DMS79 treated with DMSO at 0.1 percent for 48 hours (cell line): ENCODE results near the gene ADISSP.

Experiments
- DNase-seq: peaks from one replicate; lab custom pipeline; 2025; lab: John Stamatoyannopoulos, UW

ADISSP gene

DNA sequence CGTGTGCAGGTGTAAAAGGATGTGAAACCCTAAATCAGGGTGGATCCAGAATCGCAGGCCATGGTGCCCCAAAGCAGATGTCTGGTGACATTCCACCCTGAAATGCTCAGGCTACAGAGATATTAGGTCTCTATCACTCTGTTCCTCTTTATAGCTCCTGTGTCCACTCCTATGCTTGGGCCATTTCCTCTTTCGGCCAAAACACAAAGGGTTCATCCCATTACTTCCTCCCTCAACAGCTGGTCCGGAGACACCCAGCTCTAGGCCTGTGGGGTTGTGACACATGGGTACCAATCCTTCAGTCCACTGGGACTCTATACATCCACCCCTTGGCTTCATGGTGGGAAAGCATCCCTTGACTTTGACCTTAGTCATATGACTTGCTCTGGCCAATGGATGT is 53.5 kb downstream of the ADISSP start:
- no peak for DNase-seq

GRCh38 chr20:3712279-3712873 is 55.2 kb downstream of the ADISSP start, which contains the start of gene SIGLEC1:
TSS of gene SIGLEC1 (minus strand) at chr20:3712600. CDS start at chr20:3707128, 5,472 bp downstream.
- no peak for DNase-seq

DNA sequence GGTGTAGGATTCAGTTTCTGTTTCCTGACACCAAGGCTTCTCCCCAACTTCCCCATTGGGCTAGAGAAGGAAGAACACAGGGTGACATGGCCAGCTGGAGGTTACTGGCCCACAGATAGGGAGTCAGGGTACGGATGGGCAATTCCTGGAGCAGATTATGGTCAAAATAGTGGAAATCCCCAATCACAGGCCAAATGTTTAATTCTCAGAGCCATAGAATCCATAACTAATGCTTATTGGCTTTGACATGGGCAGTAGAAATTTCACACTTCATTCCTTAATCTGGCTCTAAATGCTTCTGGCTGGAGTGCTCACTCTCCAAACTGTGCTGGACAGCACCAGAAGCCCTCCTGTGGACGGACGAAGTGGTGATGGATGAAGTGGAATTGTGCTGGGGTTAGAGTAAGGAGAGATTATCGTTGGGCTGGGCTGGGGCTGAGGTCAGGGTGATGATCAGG is 56.0 kb downstream of the ADISSP start:
- DNase-seq, result no peak

DNA sequence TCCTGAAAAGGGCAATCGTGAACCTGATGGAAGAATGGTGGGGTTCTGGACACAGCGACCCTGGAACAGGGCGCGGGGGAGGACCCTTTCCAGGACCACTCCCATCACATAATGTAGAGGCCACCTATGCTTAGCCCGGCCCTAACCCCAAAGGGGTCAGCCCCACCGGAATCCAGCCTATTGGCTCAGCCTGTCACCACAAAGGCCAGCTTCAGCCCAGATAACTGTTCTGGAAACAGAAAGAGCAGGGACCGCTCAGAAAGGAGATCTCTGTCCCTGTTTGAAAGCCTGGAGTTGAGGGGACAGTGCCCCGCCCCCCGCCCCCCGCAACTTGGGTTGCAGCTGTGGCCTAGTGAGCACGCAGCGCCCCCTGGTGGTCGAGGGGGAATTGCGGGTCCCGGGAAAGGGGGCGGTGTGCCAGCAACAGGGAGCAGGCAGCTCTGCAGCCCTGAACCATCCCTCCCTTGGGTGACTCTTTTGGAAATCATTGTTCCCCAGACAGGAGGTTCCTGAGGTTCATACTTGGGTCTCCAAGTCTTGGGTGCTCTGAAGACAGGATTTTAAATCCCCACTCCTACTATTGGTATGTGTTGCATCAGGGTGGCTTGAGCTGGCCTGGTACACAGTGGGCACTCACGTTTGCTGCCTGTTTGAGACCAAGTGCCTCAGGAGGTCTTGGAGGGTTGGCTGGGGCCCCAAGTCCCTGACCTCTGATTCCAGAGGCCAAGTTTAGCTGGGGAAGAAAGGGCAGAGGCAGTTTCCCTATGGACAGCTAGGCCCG is 56.7 kb downstream of the ADISSP start:
- DNase-seq, result peak; percentile 16

DNA sequence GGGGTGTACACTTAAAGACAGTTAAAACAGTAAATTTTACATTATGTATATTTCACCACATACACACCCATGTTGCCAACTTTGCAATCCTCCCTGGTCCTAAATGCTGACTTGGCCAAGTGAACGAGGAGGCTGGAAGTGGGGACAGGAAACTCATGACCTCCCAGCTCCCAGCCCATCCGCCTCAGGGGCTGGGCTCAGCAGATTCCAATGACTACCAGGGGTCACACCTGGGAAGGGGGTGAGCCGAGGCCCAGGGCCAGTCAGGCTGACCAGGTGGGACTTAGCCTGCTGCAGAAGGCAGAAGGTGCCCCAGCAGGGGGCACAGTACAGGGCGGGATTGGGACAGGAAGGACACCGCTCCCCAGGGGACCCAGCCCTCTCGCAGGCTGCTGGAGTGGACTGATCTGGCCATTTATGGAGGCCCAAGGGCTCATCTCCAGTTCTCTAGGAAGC is 57.5 kb downstream of the ADISSP start:
- no peak for DNase-seq

- DNase-seq, result no peak
These were observed 60.0 kb downstream of the ADISSP start for GRCh38 chr20:3707508-3707899.

- no peak for DNase-seq
These were observed 60.6 kb downstream of the ADISSP start for GRCh38 chr20:3706774-3707507.

DNA sequence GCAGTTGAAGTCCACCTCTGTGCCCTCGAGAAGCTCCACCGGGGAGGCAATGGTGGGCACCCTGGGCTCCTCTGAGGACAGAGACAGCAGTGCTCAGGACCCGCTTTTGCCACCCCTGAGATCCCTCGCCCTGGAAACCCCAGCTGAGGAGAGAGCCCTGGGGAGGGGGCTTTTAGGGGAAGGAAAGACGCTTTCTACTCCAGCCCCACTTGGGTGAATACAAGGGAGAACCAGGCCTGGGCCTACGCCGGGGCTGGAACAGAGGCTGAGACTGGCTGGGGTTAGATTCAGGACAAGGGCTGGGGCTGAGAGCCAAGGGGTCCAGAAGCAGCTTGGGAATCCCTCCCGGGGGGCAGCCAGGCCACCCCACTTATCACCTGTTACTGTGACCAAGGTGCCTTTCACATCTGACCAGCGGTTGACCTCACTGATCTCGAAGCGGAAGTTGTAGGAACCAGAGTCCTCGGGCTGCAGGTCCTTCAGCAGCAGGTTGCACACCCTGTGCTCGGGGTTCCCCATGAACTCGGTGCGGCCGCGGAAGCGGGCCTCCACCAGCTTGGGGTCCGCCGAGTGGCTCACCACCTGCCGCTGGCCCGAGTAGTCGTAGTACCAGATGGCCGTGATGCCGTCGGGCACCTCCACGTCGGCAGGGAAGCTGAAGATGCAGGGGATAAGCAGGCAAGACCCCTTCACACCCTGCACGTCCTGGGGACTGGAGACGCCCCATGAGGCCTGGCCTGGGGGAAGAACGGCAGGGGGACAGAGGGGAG is 61.4 kb downstream of the ADISSP start:
- no peak for DNase-seq

GRCh38 chr20:3705491-3705969 is 62.0 kb downstream of the ADISSP start:
- DNase-seq, result no peak

DNA sequence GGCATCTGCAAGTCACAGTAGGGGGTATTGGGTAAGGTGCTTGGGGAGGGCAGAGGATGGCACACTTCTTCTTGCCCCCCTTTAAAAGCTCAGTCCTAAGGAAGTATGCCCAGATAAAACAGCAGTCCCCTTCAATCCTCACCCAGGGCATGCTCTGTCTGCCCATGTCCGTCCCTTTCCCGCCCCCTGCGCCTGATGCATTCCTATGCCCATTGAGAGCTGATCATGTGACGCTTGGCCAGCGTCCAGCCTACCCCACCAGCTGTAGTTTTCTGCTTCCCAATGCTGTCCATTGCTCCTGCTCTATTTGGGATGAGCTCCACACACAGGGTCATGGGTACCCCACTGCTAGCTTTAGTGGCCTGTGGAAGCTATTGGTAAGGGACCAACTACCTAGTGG is 63.5 kb downstream of the ADISSP start:
- no peak for DNase-seq
